ENCODE data around the gene NDUFS8. TPM values are rescaled to one million over a fixed set of nuclear protein-coding genes. Genes with fewer than 3 reads are reported as not detected.

The NDUFS8 gene
- total and polyA plus RNA-seq, 2 donors (not counting 1 experiment from before 2014, with no cell fraction given) = 73.9 to 84.6 TPM

DNA sequence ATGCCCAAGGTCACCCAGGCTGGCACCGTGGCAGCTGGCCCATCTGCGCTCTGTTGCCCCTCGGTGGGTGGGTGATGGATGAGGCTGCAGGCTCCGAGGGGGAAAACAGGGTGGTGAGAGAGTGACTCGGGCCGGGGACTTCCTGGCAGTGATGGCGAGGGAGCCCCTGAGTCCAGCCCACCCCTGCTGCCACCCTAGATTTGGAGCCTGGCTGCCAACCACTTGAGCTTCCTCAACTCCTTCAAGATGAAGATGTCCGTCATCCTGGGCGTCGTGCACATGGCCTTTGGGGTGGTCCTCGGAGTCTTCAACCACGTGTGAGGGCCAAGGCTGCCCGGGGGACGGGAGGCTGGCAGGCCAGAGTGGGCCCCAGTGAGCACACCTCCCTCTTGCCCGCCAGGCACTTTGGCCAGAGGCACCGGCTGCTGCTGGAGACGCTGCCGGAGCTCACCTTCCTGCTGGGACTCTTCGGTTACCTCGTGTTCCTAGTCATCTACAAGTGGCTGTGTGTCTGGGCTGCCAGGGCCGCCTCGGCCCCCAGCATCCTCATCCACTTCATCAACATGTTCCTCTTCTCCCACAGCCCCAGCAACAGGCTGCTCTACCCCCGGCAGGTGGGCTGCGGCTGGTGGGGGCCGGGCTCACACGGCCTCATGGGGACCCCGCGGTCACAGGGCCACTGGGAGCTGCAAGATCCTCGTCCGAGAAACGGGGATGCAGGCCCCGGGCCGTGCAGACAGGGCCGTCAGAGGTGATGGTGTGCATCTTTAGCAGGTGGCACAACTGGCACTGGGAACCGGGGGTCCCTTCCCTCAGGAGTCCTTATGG, 18.4 kb downstream of the NDUFS8 start:
- ATAC-seq (ENCODE audit: low read depth) (no peak), DNase-seq (peak; percentile 10)
- Histone ChIP-seq H3K9ac (ENCODE audit: low read length) (no peak overlapping the region), H3K9me3 (ENCODE audit: control extremely low read depth in 1 of 3, control insufficient read depth in 2 of 3, insufficient read depth in 1 of 3, low read length in 2 of 3) (no peaks in the 10 kb centered on the region), H2AFZ (ENCODE audit: insufficient read depth, low read depth, low read length, poor library complexity, severe bottlenecking) (no peak overlapping the region), H3K27me3 (replicated peaks in 1 of 4; ENCODE audit: control extremely low read depth in 1 of 4, control insufficient read depth in 3 of 4, insufficient read depth in 4 of 4, low read length in 3 of 4) (no peaks in the 10 kb centered on the region), H3K4me1 (ENCODE audit: control insufficient read depth in 2 of 2, insufficient read depth in 2 of 2, low read length in 2 of 2) (no peaks in the 10 kb centered on the region), H3K4me3 (ENCODE audit: control extremely low read depth in 1 of 5, extremely low read depth in 1 of 5, insufficient read depth in 1 of 5, low read depth in 2 of 5, low read length in 4 of 5) (no peak overlapping the region), H4K20me1 (ENCODE audit: control insufficient read depth, insufficient read depth, low read length, poor library complexity, severe bottlenecking) (peaks cover 7% of the 10 kb centered on the region), H3K79me2 (ENCODE audit: control insufficient read depth, insufficient read depth, low read length) (no peaks in the 10 kb centered on the region), H3K27ac (ENCODE audit: low read length in 2 of 2) (no peak overlapping the region), H3K4me2 (replicated peaks; ENCODE audit: low read depth, low read length, poor library complexity, severe bottlenecking) (no peak overlapping the region), H3K36me3 (replicated peaks in 1 of 2; ENCODE audit: control extremely low read depth in 1 of 2, control insufficient read depth in 1 of 2, extremely low read depth in 1 of 2, insufficient read depth in 2 of 2, low read length in 1 of 2) (peaks cover 0 to 66% of the 10 kb centered on the region in 2 experiments)
- no peak overlapping the region for H3K4me3 Mint-ChIP-seq
- H3K27ac Mint-ChIP-seq = no peak overlapping the region
- CTCF ChIA-PET = no interaction called here
- 95% methylated on average over 33 of the region's 35 CpGs for WGBS (ENCODE audit: insufficient coverage)
- POLR2A ChIA-PET = no interaction called here
- no peaks in the 10 kb centered on the region for H3K9me3 Mint-ChIP-seq (ENCODE audit: insufficient read depth)
- no peak for TF ChIP-seq EZH2 (IDR thresholded peaks at IDR 0.05; ENCODE audit: borderline replicate concordance, insufficient read depth, low read depth, low read length, poor library complexity, severe bottlenecking)
- TF ChIP-seq, protein P1, sequence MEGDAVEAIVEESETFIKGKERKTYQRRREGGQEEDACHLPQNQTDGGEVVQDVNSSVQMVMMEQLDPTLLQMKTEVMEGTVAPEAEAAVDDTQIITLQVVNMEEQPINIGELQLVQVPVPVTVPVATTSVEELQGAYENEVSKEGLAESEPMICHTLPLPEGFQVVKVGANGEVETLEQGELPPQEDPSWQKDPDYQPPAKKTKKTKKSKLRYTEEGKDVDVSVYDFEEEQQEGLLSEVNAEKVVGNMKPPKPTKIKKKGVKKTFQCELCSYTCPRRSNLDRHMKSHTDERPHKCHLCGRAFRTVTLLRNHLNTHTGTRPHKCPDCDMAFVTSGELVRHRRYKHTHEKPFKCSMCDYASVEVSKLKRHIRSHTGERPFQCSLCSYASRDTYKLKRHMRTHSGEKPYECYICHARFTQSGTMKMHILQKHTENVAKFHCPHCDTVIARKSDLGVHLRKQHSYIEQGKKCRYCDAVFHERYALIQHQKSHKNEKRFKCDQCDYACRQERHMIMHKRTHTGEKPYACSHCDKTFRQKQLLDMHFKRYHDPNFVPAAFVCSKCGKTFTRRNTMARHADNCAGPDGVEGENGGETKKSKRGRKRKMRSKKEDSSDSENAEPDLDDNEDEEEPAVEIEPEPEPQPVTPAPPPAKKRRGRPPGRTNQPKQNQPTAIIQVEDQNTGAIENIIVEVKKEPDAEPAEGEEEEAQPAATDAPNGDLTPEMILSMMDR (IDR thresholded peaks at IDR 0.05) = no peak
- H3K4me1 Mint-ChIP-seq = no peaks in the 10 kb centered on the region
- H3K27me3 Mint-ChIP-seq = no peaks in the 10 kb centered on the region
- intact Hi-C loops (cut with micrococcal nuclease) = no loop called here

Measured in B cell (primary cell).